ENCODE results near the gene HSF2BP.

The HSF2BP gene

GRCh38 chr21:43648171-43648570, 11.1 kb downstream of the HSF2BP start:
- no peak for DNase-seq

GRCh38 chr21:43646550-43647260, 12.6 kb downstream of the HSF2BP start:
- peak; percentile 53 for DNase-seq

- DNase-seq = no peak
Observed at GRCh38 chr21:43645976-43646375, 13.3 kb downstream of the HSF2BP start.

- no peak for DNase-seq
Observed at GRCh38 chr21:43645136-43645891, 14.0 kb downstream of the HSF2BP start.

- DNase-seq = no peak
Observed at GRCh38 chr21:43644609-43645008, 14.7 kb downstream of the HSF2BP start.

GRCh38 chr21:43644071-43644470, 15.2 kb downstream of the HSF2BP start:
- no peak for DNase-seq

GRCh38 chr21:43643193-43643592, 16.1 kb downstream of the HSF2BP start:
- DNase-seq = no peak

GRCh38 chr21:43640400-43640799, 18.9 kb downstream of the HSF2BP start:
- DNase-seq = no peak

GRCh38 chr21:43639470-43640353, 19.6 kb downstream of the HSF2BP start:
- no peak for DNase-seq

GRCh38 chr21:43637530-43638158, 21.6 kb downstream of the HSF2BP start:
- DNase-seq = no peak

GRCh38 chr21:43635436-43635835, 23.9 kb downstream of the HSF2BP start:
- no peak for DNase-seq

GRCh38 chr21:43634618-43635017, 24.7 kb downstream of the HSF2BP start:
- no peak for DNase-seq

GRCh38 chr21:43632373-43632905, 26.8 kb downstream of the HSF2BP start:
- DNase-seq = no peak

GRCh38 chr21:43631411-43632107, 27.7 kb downstream of the HSF2BP start:
- DNase-seq = no peak

- no peak for DNase-seq
Observed at GRCh38 chr21:43627527-43627926, 31.8 kb downstream of the HSF2BP start.

- DNase-seq = no peak
Observed at GRCh38 chr21:43626390-43626789, 32.9 kb downstream of the HSF2BP start.

- no peak for DNase-seq
Observed at GRCh38 chr21:43624339-43624738, 34.9 kb downstream of the HSF2BP start.

GRCh38 chr21:43623588-43623987, 35.7 kb downstream of the HSF2BP start:
- DNase-seq = no peak

GRCh38 chr21:43622796-43623195, 36.5 kb downstream of the HSF2BP start:
- DNase-seq = no peak

- DNase-seq = no peak
Observed at GRCh38 chr21:43619856-43620255, 39.4 kb downstream of the HSF2BP start.

- no peak for DNase-seq
Observed at GRCh38 chr21:43619344-43619743, 39.9 kb downstream of the HSF2BP start.

- DNase-seq = no peak
Observed at GRCh38 chr21:43618940-43619339, 40.3 kb downstream of the HSF2BP start.
